Hindlimb muscle (tissue), 1 donor: ENCODE measurements around the gene PTGDS. TPM values are rescaled to one million over a fixed set of nuclear protein-coding genes. Genes with fewer than 3 reads are reported as not detected.
A peak's percentile ranks its signal among the peaks of the same experiment; 100 is the strongest.

Experiments used
- DNase-seq: peaks from one replicate; pipeline ENCODE4 v3.0.0-alpha.2; 2013
- polyA plus RNA-seq: library from polyadenylated mRNA; unstranded; fragments of 120-200 nt; gene quantifications from one replicate; pipeline ENCODE4 v1.2.1, GENCODE V29; 2013; ENCODE audit not compliant: insufficient read length

Gene PTGDS
- polyA plus RNA-seq, 1 donor, result 24.2 TPM

DNA sequence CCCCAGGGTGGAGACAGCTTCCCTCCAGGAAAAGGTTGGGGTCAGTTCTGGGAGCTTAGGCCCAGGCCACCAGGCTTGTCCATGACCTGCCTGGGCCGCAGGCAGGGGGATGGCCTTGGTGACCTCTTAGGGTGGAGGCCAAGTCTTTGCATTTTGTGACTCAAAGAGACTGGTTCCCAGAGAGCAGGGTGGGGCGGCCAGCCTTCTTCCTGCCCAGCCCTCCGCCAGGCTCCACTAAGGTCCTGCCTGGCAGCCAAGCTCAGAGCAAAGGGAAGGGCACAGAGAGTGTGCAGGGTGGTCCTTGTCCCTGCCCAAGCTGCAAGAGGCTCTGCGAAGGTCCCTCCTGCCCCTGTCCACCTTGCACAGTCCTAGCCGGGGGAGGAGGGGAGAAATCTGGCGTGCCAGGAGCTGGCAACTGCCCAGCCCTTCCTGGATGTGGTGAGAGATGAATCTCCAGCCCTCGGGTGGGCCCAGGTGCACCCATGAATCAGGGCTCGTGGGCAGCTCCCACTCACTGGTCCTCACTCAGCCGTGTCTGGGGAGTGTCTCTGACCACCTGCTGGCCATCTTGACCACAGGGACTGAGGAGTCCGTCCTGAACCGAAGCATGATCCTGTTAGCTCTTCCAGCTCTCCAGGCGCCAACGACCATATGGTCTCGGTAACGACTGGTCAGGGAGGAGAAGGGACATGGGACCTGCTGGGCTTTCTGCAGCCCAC, 2.3 kb upstream of the PTGDS start:
- no peak for DNase-seq

DNA sequence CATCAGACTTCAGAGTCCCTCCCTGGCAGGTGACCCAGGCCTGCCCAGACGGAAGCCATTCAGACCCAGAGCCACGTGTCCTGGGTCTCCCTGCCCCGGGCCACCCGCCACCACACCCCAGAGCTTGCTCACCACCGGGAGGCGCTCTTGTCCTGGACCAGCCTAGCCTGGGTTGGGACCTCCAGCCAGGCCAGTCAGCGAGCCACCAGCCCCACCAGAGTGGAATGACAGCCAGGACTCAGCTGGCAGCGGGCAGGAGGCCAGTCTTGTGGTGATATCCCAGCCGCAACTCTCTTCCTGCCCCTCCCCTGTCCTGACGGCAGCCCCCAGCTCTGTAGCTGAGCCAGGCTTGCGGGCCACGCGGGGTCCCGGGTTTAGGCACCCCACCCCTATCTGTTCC, 1.7 kb upstream of the PTGDS start:
- no peak for DNase-seq

DNA sequence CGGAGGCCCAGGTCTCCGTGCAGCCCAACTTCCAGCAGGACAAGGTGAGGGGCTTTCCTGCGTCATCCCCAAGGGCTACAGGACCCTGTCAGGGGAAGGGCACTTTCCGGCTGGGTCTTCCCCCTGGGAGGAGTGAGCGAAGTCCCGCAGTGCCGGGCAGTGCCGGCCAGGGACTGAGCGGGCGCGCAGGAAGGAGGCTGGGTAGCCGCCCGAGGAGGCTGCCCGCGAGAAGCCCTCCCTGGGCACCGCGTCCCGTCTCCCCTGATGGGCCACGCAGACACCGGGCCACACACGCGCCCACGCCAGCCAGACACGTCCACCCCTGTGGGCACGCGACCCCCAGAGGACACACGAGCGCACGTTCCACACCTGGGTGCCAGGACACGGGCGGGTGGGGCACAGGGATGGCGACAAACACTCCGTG, 357 bp downstream of the PTGDS start:
- DNase-seq, result no peak

DNA sequence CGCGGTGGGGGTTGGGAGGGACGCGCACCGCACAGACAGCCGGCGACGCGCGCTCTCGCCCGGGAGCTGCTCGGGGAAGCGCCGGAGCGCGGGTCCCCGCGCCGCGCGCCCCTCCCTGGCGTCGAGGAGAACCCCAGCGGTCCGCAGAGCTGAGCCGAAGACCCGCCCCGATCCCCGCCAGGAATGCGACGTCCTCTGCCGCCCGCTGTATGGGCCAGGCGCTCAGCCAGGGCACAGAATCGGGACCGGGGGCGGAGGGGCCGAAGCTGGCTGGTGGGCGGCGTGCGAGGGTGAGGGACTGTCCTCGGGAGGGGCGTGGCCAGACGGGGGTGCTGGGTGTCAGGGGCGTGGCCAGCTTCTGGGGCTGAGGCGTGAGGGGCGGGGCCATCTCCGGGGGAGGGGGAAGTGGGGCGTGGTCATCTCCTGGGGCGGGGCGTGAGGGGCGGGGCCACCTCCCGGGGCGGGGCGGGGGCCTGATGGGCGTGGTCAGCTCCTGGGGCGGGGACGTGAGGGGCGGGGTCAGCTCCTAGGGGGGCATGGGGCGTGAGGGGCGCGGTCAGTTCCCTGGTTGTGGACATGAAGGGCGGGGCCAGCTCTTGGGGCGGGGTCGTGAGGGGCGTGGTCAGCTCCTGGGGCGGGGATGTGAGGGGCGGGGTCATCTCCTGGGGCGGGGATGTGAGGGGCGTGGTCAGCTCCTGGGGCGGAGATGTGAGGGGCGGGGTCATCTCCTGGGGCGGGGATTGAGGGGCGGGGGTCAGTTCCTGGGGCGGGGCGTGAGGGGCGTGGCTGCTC, 965 bp downstream of the PTGDS start:
- DNase-seq, result no peak

DNA sequence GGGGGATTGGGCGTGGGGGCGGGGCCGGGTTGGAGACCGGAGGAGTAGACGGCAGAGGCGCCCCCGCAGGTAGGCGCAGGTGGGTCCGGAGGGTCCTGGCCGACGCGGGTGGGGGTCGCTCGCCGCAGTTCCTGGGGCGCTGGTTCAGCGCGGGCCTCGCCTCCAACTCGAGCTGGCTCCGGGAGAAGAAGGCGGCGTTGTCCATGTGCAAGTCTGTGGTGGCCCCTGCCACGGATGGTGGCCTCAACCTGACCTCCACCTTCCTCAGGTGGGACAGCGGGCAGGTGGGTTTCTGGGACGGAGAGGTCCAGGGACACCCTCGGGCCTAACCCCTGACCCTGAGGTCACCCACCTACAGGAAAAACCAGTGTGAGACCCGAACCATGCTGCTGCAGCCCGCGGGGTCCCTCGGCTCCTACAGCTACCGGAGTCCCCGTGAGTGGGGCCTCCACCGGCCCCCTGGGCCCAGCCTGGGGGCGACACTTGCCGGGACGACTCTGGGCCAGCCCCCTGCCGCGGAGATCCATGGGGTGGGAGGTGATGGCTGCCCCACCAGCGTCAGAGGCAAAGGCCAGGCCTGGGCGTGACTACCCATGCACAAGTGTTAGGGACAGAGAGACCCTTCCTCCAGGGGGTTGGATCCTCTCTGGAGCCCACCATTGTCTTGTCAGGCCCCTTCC, 1.7 kb downstream of the PTGDS start:
- DNase-seq, result no peak

DNA sequence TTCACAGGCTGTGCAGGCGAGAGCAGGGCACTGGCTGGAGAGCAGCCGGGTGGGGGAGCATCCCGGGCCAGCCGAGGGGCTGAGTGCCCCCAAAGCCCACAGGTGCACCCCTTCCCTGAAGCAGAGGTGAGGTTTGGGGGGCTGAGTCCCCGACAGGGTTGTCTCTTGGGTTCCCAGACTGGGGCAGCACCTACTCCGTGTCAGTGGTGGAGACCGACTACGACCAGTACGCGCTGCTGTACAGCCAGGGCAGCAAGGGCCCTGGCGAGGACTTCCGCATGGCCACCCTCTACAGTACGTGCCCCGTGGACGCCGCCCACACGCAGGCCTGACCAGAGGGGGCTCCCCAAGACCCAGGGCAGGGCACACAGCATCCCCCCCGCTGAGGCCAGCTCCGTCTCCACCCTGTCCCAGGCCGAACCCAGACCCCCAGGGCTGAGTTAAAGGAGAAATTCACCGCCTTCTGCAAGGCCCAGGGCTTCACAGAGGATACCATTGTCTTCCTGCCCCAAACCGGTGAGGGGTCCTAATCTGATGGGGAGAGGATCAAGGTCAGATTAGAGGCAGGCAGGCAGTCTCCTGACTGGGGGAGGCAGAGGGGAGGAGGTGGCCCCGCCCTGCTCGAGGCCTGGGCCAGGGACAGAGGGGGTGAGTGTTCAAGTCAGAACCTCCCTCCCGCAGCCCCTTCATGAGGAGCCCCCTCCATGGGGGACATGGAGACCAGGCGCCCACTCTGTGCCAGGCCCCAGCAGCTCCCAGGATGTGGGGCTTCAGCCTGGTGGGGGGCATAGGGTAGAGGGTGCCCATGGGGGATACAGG, 2.7 kb downstream of the PTGDS start:
- no peak for DNase-seq

DNA sequence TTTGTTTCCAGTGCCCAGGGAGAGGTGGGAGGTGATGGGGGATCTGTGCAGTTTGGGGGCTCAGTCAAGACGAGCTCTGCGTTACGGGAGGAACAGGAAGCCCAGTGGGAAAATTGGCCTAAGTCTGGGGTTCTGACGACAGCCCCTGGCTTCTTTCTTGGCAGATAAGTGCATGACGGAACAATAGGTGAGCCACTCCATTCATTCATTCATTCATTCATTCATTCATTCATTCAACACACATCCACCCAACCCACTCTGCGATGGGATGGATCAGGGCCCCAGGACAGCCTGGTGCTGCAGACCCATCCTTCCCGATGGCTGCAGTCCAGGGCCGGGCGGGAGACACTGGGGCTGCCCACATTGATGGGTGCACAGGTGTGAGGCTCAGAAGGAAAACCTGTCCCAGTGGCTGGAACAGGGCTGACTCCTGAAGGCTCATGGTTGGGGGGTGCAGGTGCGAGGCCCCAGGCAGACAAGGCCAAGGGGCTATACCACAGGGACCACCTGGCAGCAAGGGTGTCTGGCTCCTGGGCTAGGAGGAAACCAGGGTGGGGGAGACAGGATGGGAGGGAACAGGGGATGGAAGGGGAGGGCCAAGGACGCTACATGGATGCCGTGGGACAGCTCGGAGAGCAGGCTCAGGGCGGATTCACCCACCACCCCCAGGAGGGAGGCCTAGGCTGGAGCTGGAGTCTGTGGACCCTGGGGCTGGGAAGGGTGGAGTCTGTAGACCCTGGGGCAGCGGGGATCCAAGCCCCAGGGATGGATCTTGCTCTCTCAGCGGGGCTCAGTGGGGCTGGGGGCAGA, 3.6 kb downstream of the PTGDS start:
- DNase-seq, result no peak

DNA sequence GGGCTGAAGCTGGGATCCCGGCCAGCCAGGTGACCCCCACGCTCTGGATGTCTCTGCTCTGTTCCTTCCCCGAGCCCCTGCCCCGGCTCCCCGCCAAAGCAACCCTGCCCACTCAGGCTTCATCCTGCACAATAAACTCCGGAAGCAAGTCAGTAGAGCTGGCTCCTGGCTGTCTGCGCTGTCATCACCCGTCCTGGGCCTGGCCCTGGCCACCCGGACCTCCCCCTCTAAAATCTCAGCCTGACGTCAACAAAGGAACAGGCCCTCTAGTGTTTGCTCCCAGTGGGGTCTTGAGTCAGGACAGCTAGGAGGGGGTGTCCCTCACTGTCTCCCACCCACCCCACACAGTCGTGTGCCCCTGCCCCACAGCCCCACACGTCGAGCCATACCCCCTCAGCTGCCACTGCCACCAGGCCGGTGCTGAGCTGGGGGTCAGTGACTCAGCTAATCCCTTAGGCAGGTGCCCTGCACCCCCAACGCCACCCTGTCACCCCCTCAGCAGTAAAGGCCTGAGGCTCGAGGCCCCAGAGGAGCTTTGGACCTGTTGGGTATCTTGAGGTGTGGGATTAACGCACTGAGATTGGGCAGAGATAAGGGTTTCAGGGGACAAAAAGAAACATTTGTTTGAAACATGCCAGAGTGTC, 4.4 kb downstream of the PTGDS start:
- no peak for DNase-seq

DNA sequence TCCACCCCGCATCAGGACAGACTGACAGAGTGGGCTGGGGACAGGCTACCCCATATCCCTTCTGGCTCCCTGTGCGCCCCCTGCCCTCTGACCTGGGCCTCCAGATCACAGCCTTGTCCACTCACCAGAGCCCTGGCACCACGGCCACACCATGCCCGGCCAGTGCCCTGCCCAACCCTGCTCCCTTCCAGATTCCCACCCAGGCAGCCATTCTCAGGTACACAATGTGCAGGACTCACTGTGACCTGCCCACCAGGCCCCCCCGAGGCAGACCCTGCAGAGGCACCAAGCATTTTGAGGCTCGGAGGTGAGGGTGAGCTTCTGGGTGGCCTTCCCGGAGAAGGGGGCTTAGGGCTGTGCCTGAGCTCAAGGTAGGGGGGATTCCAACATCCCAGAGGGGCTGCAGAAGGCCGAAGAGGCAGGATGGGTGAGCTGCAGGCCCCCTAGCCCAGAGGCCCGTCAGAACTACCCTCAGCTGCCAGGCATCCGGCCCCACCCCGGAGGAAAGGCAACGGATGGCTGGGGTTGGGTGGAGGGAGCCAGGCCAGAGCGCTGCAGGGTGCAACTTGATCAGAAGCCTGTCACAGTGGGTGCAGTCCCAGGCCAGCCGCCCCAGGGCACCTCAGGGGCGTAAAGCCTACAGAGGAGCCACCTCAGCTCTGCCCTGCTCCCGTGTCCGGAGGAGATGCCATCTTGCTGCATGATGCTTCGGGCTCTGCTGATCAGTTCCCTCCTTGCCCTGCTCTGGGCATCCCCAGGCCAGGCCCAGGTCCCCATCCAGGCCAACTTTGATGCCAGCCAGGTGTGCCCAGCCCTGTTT, 5.1 kb downstream of the PTGDS start, which contains the start of gene LCNL1:
LCNL1 (plus strand) TSS at position 762 of the 820 bp plus-strand sequence. CDS start 594 bp downstream, outside the sequence.
- no peak for DNase-seq

DNA sequence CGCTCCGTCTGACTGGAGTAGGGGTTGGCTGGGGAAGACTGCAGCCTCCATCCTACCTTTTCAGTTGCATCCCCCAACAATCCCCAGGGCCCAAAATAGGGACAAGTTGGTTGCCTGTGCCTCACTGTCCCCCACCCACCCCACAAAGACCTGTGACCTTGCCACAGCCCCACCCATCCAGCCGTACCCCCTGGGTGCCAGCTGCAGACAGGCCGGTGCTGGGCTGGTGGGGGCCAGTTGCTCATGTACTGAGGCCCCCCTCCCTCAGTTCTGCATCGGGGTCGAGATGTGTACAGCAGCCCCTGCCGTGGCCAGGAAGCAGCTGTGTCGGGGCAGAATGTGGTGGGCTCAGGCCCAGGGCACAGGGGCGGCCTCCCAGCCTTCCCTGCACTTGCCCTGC, 5.9 kb downstream of the PTGDS start:
- DNase-seq, result no peak

DNA sequence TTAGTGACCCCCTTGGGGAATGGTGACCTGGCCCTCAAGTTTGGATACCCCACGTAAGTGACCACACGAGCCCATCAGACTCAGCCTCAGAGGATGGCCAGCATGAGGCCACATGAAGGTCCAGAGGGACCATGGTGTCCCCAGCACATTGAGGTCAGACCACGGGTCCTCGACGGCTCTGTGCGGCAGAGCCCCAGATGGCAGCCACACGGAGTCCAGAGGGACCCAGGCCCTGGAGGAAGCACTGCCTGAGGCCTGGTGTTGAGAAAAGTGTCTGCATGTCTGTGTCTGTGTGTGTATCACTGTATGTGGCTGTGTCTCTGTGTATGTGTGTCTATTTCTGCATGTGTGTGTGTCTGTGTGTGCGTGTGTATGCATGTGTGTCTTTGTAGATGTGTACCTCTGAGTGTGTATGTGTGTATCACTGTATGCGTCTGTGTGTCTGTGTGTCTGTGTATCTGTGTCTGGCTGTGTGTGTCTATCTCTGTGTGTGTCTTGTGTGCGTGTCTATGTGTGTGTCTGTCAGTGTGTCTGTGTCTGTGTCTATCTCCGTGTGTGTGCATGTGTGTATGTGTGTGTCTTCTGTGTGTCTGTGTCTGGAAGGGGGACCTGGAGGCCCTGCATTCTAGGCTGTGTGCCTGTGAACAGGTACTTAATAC, 6.5 kb downstream of the PTGDS start:
- no peak for DNase-seq

DNA sequence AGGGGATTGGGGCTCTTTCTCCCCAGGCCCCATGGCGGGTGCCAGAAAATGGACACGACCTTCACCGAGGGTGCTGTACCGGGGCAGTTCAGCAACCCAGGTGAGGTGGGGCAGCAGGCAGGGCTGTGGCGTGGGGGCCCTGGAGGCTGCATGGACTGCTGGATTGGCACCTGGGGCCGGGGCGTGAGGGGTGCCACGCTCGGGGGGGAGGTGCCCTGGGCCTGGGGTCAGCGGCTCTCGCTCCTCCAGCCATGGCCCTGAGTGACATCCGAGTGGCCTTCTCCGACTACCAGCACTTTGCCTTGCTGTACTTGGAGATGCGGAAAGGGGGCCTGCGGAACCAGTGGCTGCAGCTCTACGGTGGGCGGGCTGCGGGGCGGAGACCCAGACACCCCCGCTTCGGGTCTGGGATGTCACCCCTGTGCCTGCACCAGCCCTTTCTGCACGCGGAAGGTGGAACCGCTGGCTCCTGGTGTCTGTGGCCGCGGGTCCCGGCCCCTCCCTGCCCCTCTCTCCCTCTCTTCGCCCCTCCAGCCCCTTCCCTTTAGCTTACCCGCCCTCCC, 7.2 kb downstream of the PTGDS start:
- no peak for DNase-seq

DNA sequence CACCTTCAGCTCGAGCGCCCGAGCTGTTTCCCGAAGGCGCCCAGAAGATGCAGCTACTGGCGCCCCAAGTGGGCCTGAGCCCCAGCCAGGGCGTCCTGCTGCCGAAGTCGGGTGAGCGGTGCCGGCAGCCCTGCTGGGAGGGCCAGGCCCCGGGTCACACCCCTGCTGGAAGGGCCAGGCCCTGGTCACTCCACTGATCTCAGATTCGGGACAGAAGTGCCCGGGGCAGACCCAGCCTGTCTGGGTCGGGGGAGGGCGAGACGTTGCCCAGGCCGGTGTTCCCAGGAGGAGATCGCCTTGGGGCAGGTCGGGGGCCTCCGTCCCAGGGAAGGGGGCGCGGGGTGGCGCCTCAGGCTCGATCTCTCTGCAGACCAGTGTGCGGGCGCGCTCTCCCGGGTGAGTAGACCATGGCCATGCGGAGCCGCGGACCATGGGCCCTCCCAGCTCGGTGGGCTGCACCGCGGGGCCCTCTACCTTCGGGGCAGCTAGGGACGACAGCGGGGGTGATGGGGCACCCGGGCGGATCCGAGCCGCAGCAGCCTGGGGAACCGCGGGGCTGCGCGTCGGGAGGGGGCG, 7.8 kb downstream of the PTGDS start:
- DNase-seq, result no peak

DNA sequence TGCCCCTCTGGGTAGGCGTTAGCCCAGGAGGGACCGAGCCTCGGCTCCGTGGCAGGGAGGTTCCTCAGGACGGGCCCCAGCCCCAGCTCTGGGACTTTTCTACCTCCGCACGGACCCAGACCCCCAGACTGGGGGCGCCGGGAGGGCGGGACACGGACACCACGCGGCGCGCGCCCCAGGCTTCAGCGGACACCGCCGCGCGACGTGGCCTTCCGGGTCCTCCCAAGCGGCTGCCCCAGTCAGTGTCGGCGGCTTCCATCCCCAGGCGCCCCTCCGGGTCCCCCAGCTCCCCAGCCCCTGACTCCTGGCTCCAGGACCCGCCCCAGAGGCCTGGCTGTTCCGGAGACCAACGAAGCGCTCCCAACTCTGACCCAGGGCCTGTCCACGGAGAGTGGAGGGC, 8.5 kb downstream of the PTGDS start:
- DNase-seq, result no peak

DNA sequence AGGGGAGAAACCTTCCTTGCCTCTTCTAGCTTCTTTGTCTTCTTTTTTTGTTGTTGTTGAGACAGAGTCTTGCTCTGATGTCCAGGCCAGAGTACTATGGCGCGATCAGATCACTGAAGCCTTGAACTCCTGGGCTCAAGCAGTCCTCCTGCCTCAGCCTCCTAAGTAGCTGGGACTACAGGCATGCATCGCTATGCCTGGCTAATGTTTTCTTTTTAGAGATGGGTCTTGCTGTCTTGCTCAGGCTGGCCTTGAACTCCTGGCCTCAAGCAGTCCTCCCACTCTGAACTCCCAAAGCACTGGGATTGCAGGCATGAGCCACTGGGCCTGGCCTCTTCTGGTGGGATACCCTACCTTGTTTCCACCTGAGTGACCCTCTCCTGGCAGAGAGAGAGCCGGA, 11.6 kb downstream of the PTGDS start:
- no peak for DNase-seq

DNA sequence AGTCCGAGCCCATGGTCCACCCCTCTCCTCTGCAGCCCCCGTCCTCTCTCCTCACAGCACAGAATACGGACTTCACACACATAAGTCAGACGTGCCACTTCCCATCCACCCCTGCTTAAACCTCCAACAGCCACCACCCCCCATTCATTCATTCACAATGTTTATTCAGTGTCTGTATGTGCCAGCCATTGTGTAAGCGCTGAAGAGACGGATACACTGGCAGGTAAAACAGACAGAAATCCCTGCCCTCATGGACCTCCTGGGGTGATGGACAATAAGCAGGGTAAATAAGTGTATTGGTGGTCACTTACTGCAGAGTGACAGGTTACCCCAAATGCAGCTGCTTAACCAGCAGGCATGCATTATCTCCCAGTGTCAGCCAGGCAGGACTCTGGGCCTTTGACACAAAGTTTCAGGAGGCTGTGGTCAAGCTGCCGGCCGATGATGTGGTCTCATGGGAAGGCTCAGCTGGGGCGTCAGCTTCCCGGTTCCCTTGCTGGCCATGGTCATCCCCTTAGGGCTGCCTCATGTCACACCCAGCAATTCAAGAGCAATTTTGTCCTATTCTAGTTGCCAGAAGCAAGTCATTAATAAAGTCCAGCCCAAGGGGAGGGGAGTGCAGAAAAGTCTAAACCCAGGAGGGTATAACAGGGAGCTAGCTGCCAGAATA, 13.1 kb downstream of the PTGDS start:
- DNase-seq, result no peak

DNA sequence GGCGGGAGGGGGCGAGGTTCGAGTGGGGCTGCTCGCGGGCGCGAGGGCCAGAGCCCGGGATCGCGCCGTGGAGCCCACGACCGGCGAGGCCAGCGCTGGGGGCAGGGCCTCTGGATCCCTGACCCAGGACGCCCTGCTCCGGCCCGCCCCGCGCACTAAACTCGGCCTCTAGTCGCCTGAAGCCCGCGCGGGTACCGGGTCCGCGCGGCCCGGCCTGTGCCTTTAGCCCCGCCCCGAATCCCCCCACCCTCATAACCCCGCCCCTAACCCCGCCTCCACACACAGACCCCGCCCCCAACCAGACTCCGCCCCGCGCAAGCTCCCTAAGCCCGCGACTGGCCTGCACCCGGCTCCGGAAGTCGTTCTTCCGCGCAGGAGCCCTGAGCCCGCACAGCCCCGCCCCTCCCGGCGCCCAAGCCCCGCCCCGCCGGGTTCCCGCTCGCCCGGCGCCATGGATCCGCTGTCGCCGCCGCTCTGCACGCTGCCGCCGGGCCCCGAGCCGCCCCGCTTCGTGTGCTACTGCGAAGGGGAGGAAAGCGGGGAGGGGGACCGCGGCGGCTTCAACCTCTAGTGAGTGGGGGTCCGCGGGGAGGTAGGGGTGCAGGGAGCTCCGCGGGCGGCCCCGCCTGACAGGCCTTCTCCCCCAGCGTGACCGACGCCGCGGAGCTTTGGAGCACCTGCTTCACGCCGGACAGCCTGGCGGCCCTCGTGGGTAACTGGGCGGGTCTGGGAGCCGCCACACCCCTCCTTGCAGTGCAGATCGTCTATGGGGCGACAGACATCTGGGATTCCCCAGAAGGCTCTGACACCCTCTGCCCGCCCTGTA, 14.9 kb downstream of the PTGDS start, which contains the start of gene PAXX:
PAXX (plus strand) TSS at position 430 of the 826 bp plus-strand sequence; CDS start at position 452, 22 bp downstream.
- peak; percentile 87 for DNase-seq
